GM23248 (cell line): ENCODE results near the gene RPP25. TPM values are rescaled to one million over a fixed set of nuclear protein-coding genes. Genes with fewer than 3 reads are reported as not detected.
A peak's percentile ranks its signal among the peaks of the same experiment; 100 is the strongest.

Experiments used
- DNase-seq: peaks from one replicate; pipeline ENCODE4 v3.0.0-alpha.2; 2015
- H2AFZ ChIP-seq: fragments of 200-600 bp; sonication (generic); 2 replicates; pipeline ENCODE4 v1.6.1; 2016; ENCODE audit warnings: antibody characterized with exemption
- H3F3A ChIP-seq: fragments of 200-600 bp; sonication (generic); 2 replicates; pipeline ENCODE4 v1.6.1; 2016; ENCODE audit warnings: mild to moderate bottlenecking, antibody characterized with exemption, mixed run types; ENCODE audit not compliant: insufficient read depth
- H3K27ac ChIP-seq: fragments of 200-600 bp; sonication (generic); 2 replicates; pipeline ENCODE4 v1.5.1; 2016; ENCODE audit warnings: mild to moderate bottlenecking
- H3K27me3 ChIP-seq: fragments of 200-600 bp; sonication (generic); replicated peaks from 2 replicates; pipeline ENCODE4 v1.6.1; 2016; ENCODE audit warnings: mild to moderate bottlenecking; ENCODE audit not compliant: insufficient read depth
- H3K36me3 ChIP-seq: fragments of 200-600 bp; sonication (generic); 2 replicates; pipeline ENCODE4 v1.6.1; 2016; ENCODE audit warnings: low read depth, mild to moderate bottlenecking
- H3K4me1 ChIP-seq: fragments of 200-600 bp; sonication (generic); 2 replicates; pipeline ENCODE4 v1.6.1; 2016; ENCODE audit warnings: mild to moderate bottlenecking; ENCODE audit not compliant: insufficient read depth
- H3K4me2 ChIP-seq: fragments of 200-600 bp; sonication (generic); one replicate; pipeline ENCODE4 v1.6.1; 2016; ENCODE audit warnings: mild to moderate bottlenecking; ENCODE audit not compliant: unreplicated experiment
- H3K4me3 ChIP-seq: fragments of 200-600 bp; sonication (generic); 2 replicates; pipeline ENCODE4 v1.5.1; 2016; ENCODE audit warnings: mild to moderate bottlenecking
- H3K79me2 ChIP-seq: fragments of 200-600 bp; sonication (generic); 2 replicates; pipeline ENCODE4 v1.6.1; 2016; ENCODE audit warnings: mild to moderate bottlenecking; ENCODE audit not compliant: insufficient read depth
- H3K9ac ChIP-seq: fragments of 200-600 bp; sonication (generic); 2 replicates; pipeline ENCODE4 v1.6.1; 2016; ENCODE audit warnings: mild to moderate bottlenecking
- H3K9me2 ChIP-seq: fragments of 200-600 bp; sonication (generic); 2 replicates; pipeline ENCODE4 v1.6.1; 2016; ENCODE audit warnings: mixed run types, mild to moderate bottlenecking, moderate library complexity; ENCODE audit not compliant: insufficient read depth
- H3K9me3 ChIP-seq: fragments of 200-600 bp; sonication (generic); one replicate; pipeline ENCODE4 v1.6.1; 2017; ENCODE audit warnings: low read depth
- H4K20me1 ChIP-seq: fragments of 200-600 bp; sonication (generic); 2 replicates; pipeline ENCODE4 v1.6.0; 2016; ENCODE audit not compliant: insufficient read depth
- EZH2 ChIP-seq: fragments of 200-600 bp; sonication (generic); IDR thresholded peaks from 2 replicates; pipeline ENCODE4 v1.6.1; 2018; ENCODE audit warnings: antibody characterized with exemption, mild to moderate bottlenecking; ENCODE audit not compliant: insufficient read depth, poor library complexity, severe bottlenecking
- EZH2phosphoT487 ChIP-seq: fragments of 200-600 bp; sonication (generic); IDR thresholded peaks from 2 replicates; pipeline ENCODE4 v1.6.1; 2018; ENCODE audit warnings: antibody characterized with exemption, moderate library complexity, mild to moderate bottlenecking, low read depth; ENCODE audit not compliant: insufficient read depth
- WGBS, 2 experiments: methylation state at CpG; one replicate each; pipeline ENCODE4 v1.1.6; 2015 to 2017; ENCODE audit warnings: low lambda C conversion rate in 2 of 2, low coverage in 1 of 2; ENCODE audit errors: missing lambda C conversion rate in 2 of 2; 5-methylcytosine and 5-hydroxymethylcytosine counted together
- in situ Hi-C: fragments of 300-500 bp; cut with MboI; formaldehyde crosslinking; loops from 2 replicates; pipeline ENCODE4 v1.15.0; 2020
- polyA plus RNA-seq: library from polyadenylated mRNA; unstranded; fragments of >200 nt; fragmentation: Nextera tagmentation; extraction: Ambion mirVana; gene quantifications from 2 replicates; pipeline ENCODE4 v1.2.1, GENCODE V29; 2016
- total RNA-seq: library from RNA; depleted of rRNA; stranded (reverse); fragments of >200 nt; shearing (Covaris generic); gene quantifications from 2 replicates; pipeline ENCODE4 v1.2.3, GENCODE V29; 2014

Gene RPP25
- total and polyA plus RNA-seq, 2 experiments from 2014 or later: 3.4 to 4.5 TPM

GRCh38 chr15:74997141-74997540 is 40.6 kb upstream of the RPP25 start:
- DNase-seq: no peak

GRCh38 chr15:74995779-74996765 is 39.5 kb upstream of the RPP25 start:
- Histone ChIP-seq H3K4me1 (peaks cover 6% of the 10 kb centered on the region; the same call in 1 of the 2 replicates), H3K4me2 (peak overlapping the region; percentile 94), H2AFZ (peak overlapping the region; percentile 95), H3K79me2 (no peaks in the 10 kb centered on the region), H3K4me3 (peak overlapping the region; percentile 77), H3K27ac (no peak overlapping the region), H3K36me3 (no peaks in the 10 kb centered on the region), H4K20me1 (no peaks in the 10 kb centered on the region), H3F3A (no peaks in the 10 kb centered on the region), H3K9me3 (no peaks in the 10 kb centered on the region), H3K9ac (peak overlapping the region; percentile 63), H3K9me2 (no peaks in the 10 kb centered on the region), H3K27me3 (peaks cover 15% of the 10 kb centered on the region; the same call in 1 of the 2 replicates)
- in situ Hi-C loops: no loop called here
- no peak for TF ChIP-seq EZH2
- TF ChIP-seq EZH2phosphoT487: no peak
- 6 to 9% methylated on average over 29 to 39 of the region's 42 CpGs for WGBS, 2 experiments
- DNase-seq: peak; percentile 15

More at GRCh38 chr15:74997141-74997540, 40.6 kb upstream of the RPP25 start:
- no peak for TF ChIP-seq EZH2phosphoT487
- no peak for TF ChIP-seq EZH2
- Histone ChIP-seq H3F3A (no peaks in the 10 kb centered on the region), H3K4me2 (no peak overlapping the region), H4K20me1 (no peaks in the 10 kb centered on the region), H3K4me3 (no peak overlapping the region), H3K9me2 (no peaks in the 10 kb centered on the region), H3K36me3 (no peaks in the 10 kb centered on the region), H3K4me1 (peaks cover 6% of the 10 kb centered on the region; the same call in 1 of the 2 replicates), H3K27ac (no peak overlapping the region), H3K27me3 (peaks cover 15% of the 10 kb centered on the region; the same call in 1 of the 2 replicates), H3K9me3 (no peaks in the 10 kb centered on the region), H3K9ac (no peak overlapping the region), H3K79me2 (no peaks in the 10 kb centered on the region), H2AFZ (no peak overlapping the region)
- 61 to 65% methylated on average over 4 of the region's 4 CpGs for WGBS, 2 experiments
- in situ Hi-C loops: no loop called here

GRCh38 chr15:74995182-74995778 is 38.7 kb upstream of the RPP25 start, which contains the start of gene SCAMP5:
Gene SCAMP5, plus strand, starts transcription at chr15:74995563. Its CDS starts 16,277 bp downstream, at chr15:75011840.
- 1 to 2% methylated on average over 53 to 58 of the region's 58 CpGs for WGBS, 2 experiments
- H3K27ac ChIP-seq: no peak within 1 kb of the TSS

DNA sequence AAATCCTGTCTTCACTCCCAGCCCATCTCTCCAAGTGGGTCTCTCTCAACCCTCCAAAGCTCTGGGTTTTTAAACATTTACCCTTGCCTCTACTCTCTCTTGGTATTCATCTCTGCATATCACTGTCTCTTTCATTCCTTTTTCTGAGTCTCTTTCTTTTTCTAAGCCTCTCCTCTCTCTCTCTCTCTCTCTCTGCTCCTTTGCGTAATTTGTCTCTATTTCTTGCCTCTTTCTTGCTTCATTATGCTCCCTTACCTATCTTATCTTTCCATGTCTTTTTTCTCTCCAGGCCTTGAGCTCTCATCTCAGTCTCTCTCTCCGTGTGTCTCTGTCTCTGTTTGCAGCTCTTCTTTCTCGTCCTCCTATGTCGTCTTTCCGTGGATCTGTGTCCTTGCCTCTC is 38.1 kb upstream of the RPP25 start:
- Histone ChIP-seq H3K4me2 (peak overlapping the region; percentile 36), H3K9ac (no peak overlapping the region), H3K9me3 (no peaks in the 10 kb centered on the region), H3K27ac (no peak overlapping the region), H4K20me1 (no peaks in the 10 kb centered on the region), H3K27me3 (peaks cover 15% of the 10 kb centered on the region; the same call in 1 of the 2 replicates), H3K9me2 (no peaks in the 10 kb centered on the region), H3F3A (no peaks in the 10 kb centered on the region), H3K79me2 (no peaks in the 10 kb centered on the region), H3K4me3 (no peak overlapping the region), H2AFZ (no peak overlapping the region), H3K36me3 (no peaks in the 10 kb centered on the region), H3K4me1 (peaks cover 6% of the 10 kb centered on the region; the same call in 1 of the 2 replicates)
- TF ChIP-seq EZH2phosphoT487: no peak
- no peak for TF ChIP-seq EZH2
- in situ Hi-C loops: no loop called here
- 37 to 65% methylated on average over 3 to 5 of the region's 5 CpGs for WGBS, 2 experiments
- no peak for DNase-seq

More at GRCh38 chr15:74995182-74995778, 38.7 kb upstream of the RPP25 start, which contains the start of gene SCAMP5:
- Histone ChIP-seq H3K4me3 (peak within 1 kb of the TSS; percentile 77), H4K20me1 (no peaks in the 10 kb centered on the region), H3K9me3 (no peaks in the 10 kb centered on the region), H3K9ac (peak within 1 kb of the TSS; percentile 63), H3K36me3 (no peaks in the 10 kb centered on the region), H3K79me2 (no peaks in the 10 kb centered on the region), H3K27me3 (peaks cover 15% of the 10 kb centered on the region; the same call in 1 of the 2 replicates), H3K4me1 (peaks cover 6% of the 10 kb centered on the region; the same call in 1 of the 2 replicates), H3F3A (no peaks in the 10 kb centered on the region), H2AFZ (peak within 1 kb of the TSS; percentile 95), H3K4me2 (peak within 1 kb of the TSS; percentile 94), H3K9me2 (no peaks in the 10 kb centered on the region)
- DNase-seq: peak; percentile 98
- TF ChIP-seq EZH2phosphoT487: no peak
- TF ChIP-seq EZH2: no peak
- in situ Hi-C loops: no loop called here
